C4-2B (cell line): ENCODE data around the gene SLC27A1.

ENCODE experiments used
- ZFX ChIP-seq: fragments of 450-650 bp; IDR thresholded peaks from 2 replicates; pipeline ENCODE4 v1.6.1; 2017
- TF ChIP-seq, protein P1 (sequence below): fragments of 450-650 bp; conservative IDR thresholded peaks from 2 replicates; pipeline ENCODE4 v1.5.1; 2017; ENCODE audit warnings: mild to moderate bottlenecking

- TF ChIP-seq, protein P1, sequence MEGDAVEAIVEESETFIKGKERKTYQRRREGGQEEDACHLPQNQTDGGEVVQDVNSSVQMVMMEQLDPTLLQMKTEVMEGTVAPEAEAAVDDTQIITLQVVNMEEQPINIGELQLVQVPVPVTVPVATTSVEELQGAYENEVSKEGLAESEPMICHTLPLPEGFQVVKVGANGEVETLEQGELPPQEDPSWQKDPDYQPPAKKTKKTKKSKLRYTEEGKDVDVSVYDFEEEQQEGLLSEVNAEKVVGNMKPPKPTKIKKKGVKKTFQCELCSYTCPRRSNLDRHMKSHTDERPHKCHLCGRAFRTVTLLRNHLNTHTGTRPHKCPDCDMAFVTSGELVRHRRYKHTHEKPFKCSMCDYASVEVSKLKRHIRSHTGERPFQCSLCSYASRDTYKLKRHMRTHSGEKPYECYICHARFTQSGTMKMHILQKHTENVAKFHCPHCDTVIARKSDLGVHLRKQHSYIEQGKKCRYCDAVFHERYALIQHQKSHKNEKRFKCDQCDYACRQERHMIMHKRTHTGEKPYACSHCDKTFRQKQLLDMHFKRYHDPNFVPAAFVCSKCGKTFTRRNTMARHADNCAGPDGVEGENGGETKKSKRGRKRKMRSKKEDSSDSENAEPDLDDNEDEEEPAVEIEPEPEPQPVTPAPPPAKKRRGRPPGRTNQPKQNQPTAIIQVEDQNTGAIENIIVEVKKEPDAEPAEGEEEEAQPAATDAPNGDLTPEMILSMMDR: no peak
- TF ChIP-seq ZFX: no peak
Observed at GRCh38 chr19:17436874-17437267, 33.5 kb upstream of the SLC27A1 start.
